Activated T-helper 1 cell treated with anti-CD3 and anti-CD28 coated beads, Interleukin-12 subunit alpha, Interleukin-12 subunit beta, Interleukin-2, Interleukin-4 antibody, amounts not matched to agents 30 ng/mL and 10 ng/mL and 1 ng/mL, durations not matched to agents 14 hours and 24 hours and 36 hours (primary cell): ENCODE measurements around the gene INSR. TPM values are rescaled to one million over a fixed set of nuclear protein-coding genes. Genes with fewer than 3 reads are reported as not detected.

ENCODE experiments used
- DNase-seq: peaks from one replicate; pipeline ENCODE4 v3.0.0; 2021; ENCODE audit warnings: low spot score
- H3K27ac Mint-ChIP-seq: one replicate; pipeline ENCODE4 v1.8.0; 2021; ENCODE audit warnings: mild to moderate bottlenecking, mixed read lengths
- H3K27me3 Mint-ChIP-seq: one replicate; pipeline ENCODE4 v1.8.0; 2022; ENCODE audit warnings: mild to moderate bottlenecking, moderate library complexity, mixed read lengths; ENCODE audit not compliant: insufficient read depth
- H3K36me3 Mint-ChIP-seq: one replicate; pipeline ENCODE4 v1.8.0; 2021; ENCODE audit warnings: low read depth, mixed read lengths
- H3K4me1 Mint-ChIP-seq: one replicate; pipeline ENCODE4 v1.8.0; 2021; ENCODE audit warnings: low read depth, mixed read lengths
- H3K4me3 Mint-ChIP-seq: one replicate; pipeline ENCODE4 v1.8.0; 2021; ENCODE audit warnings: mild to moderate bottlenecking, moderate library complexity, mixed read lengths
- H3K9me3 Mint-ChIP-seq: one replicate; pipeline ENCODE4 v1.8.0; 2021; ENCODE audit warnings: mixed read lengths
- intact Hi-C: fragments of 100-400 bp; cut with micrococcal nuclease; formaldehyde crosslinking; loops from one replicate; pipeline ENCODE4 v1.15.1; 2024
- total RNA-seq: library from RNA; stranded (reverse); gene quantifications from 2 replicates; pipeline ENCODE4 v1.2.3, GENCODE V29; 2022

The INSR gene
- total RNA-seq, 1 donor from 2014 or later: 1.5 TPM

DNA sequence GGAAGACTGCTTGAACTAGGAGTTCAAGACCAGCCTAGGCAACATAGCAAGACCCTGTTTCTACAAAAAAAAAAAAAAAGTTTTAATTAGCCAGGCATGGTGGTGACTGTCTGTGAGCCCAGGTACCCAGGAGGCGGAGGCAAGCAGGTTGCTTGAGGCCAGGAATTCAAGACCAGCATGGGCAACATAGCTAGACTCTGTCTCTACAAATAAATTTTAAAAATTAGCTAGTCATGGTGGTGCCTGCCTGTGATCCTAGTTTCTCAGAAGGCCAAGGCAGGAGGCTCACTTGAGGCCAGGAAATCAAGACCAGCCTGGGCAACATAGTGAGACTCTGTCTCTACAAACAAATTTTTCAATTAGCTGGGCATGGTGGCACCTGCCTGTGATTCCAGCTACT lies 6.1 kb downstream of the INSR start:
- H3K27me3 Mint-ChIP-seq: peaks cover 10% of the 10 kb centered on the region
- no peak for DNase-seq
- no peak overlapping the region for H3K27ac Mint-ChIP-seq
- H3K9me3 Mint-ChIP-seq: no peaks in the 10 kb centered on the region
- H3K4me3 Mint-ChIP-seq: no peak overlapping the region
- no peaks in the 10 kb centered on the region for H3K36me3 Mint-ChIP-seq
- H3K4me1 Mint-ChIP-seq: no peaks in the 10 kb centered on the region
- intact Hi-C loops: no loop called here

DNA sequence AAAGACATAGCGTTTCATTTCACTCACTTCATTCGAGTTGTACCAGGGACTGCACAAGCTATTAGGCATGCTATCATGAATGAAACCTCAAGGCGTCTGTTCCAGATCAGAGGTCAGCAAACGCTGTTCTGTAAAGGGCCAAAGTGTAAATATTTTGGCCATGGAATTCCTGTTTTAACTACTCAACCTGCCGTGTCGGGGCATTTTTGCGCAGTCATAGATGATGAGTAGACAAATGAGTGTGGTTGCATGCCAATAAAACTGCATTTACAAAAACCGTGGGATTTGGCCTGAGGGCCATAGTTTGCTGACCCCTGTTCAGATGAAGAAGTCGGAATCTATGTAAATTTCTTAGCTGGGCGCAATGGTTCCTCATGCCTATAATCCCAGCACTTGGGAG lies 6.5 kb downstream of the INSR start:
- H3K27me3 Mint-ChIP-seq: peaks cover 6% of the 10 kb centered on the region
- H3K27ac Mint-ChIP-seq: no peak overlapping the region
- no peaks in the 10 kb centered on the region for H3K36me3 Mint-ChIP-seq
- no peaks in the 10 kb centered on the region for H3K9me3 Mint-ChIP-seq
- no peak for DNase-seq
- intact Hi-C loops: no loop called here
- H3K4me3 Mint-ChIP-seq: no peak overlapping the region
- no peaks in the 10 kb centered on the region for H3K4me1 Mint-ChIP-seq

- Mint-ChIP-seq H3K27ac (no peak overlapping the region), H3K4me3 (no peak overlapping the region), H3K27me3 (no peaks in the 10 kb centered on the region), H3K4me1 (no peaks in the 10 kb centered on the region), H3K36me3 (no peaks in the 10 kb centered on the region), H3K9me3 (no peaks in the 10 kb centered on the region)
- intact Hi-C loops: no loop called here
- DNase-seq: no peak
Measured at GRCh38 chr19:7280940-7281666, 13.1 kb downstream of the INSR start.

- H3K4me1 Mint-ChIP-seq: no peaks in the 10 kb centered on the region
- H3K27me3 Mint-ChIP-seq: no peaks in the 10 kb centered on the region
- H3K9me3 Mint-ChIP-seq: no peaks in the 10 kb centered on the region
- no peak overlapping the region for H3K4me3 Mint-ChIP-seq
- no peak for DNase-seq
- intact Hi-C loops: no loop called here
- no peaks in the 10 kb centered on the region for H3K36me3 Mint-ChIP-seq
- no peak overlapping the region for H3K27ac Mint-ChIP-seq
Measured at GRCh38 chr19:7272856-7273578, 21.2 kb downstream of the INSR start.

DNA sequence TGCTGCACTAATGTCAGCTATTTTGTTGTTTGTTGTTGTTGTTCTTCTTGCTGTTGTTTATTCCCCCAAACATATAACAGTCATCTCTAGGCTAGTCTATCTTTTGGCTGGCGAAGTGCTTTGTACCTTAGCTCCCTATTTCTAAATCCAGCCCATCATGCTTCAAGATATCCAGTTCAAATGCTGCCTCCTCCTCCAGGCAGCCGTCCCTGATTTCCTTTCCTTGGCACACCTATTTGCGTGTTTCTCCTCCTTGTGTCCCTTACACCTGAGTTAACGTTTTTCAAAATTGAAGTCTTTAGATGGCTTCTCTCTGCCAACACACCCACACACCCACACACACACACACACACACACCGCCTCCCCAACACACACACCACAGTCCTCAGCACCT lies 25.5 kb downstream of the INSR start:
- Mint-ChIP-seq H3K4me3 (no peak overlapping the region), H3K9me3 (no peaks in the 10 kb centered on the region), H3K36me3 (no peaks in the 10 kb centered on the region), H3K27me3 (no peaks in the 10 kb centered on the region), H3K27ac (no peak overlapping the region), H3K4me1 (no peaks in the 10 kb centered on the region)
- intact Hi-C loops: no loop called here
- DNase-seq: no peak

DNA sequence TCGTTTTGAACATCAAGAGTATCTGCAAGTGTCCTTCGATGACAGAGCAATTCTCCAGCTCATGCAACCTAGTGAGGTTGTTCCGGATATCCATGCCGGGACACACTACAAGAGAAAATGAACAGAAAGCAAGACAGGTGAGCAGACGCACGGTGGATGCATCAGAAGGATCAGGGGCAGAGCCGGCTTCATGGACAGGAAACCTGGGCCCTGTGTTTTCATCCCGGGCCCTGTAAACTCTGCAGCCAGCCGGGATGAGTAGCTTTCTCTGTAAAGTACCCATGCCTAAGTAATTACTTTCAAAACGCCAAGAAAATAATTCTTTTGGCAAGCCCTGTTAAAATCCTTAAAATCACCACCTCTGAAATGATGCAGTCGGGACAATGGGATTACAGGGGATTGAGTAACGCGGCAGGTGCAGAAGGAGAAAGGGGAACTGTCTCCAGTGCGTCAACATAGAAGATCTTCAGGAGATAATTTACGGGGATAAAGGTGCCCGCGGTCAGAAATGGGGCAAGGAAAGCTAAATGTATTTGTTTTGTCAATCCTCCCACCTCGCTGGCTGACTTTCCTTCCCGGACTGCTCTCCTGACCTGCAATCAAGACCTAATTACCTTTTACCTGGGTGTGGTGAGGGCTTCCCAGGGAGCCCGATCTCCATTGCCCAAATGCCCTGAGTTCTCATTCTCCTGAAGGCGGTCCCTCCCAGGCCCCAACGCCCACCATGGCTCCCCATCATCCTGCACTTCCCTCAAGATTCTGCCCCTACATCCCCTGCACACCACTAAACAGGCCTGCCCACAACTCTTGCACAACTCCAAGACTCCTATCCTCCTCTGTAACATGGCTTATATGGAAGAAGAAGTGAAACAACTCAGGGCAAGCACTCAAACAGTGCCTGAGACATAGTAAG lies 26.2 kb downstream of the INSR start:
- Mint-ChIP-seq H3K4me1 (no peaks in the 10 kb centered on the region), H3K27me3 (no peaks in the 10 kb centered on the region), H3K36me3 (no peaks in the 10 kb centered on the region), H3K27ac (no peak overlapping the region), H3K9me3 (no peaks in the 10 kb centered on the region), H3K4me3 (no peak overlapping the region)
- intact Hi-C loops: no loop called here
- no peak for DNase-seq

DNA sequence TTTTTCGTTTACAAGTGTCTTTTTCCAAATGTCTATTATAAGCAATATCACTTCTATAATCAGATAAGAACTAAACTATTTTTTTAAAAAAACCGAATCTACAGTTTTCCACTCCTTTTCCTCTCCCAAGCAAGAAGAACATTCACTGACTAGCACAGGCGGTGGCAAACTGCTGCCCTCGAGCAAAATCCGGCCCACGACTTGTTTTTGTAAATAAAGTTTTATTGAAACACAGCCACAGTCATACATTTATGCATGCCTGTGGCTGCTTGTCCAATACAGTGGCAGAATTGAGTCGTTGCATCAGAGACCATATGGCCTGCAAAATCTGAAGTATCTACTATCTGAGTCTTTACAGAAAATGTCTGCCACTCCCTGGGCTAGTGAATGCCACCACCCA lies 27.4 kb downstream of the INSR start:
- no peaks in the 10 kb centered on the region for H3K27me3 Mint-ChIP-seq
- intact Hi-C loops: no loop called here
- H3K27ac Mint-ChIP-seq: no peak overlapping the region
- no peaks in the 10 kb centered on the region for H3K9me3 Mint-ChIP-seq
- no peaks in the 10 kb centered on the region for H3K4me1 Mint-ChIP-seq
- H3K4me3 Mint-ChIP-seq: no peak overlapping the region
- no peak for DNase-seq
- H3K36me3 Mint-ChIP-seq: no peaks in the 10 kb centered on the region

DNA sequence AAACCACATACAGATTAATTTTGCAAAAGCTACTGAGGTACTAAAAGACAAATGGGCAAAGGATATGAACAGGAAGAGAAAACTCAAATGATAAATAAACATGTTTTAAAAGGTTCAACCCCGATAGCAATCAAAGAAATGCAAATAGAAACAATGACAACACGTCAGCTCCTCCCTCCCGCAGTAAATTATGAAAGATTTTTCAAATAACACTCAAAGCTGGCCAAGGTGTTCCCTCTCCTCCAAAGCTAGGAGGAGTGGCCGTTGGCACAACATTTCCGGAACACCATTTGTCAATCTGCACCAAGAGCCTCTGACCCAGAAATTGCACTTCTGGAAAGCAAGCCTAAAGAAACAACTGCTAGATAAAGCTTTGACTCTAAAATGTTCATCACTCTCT lies 28.3 kb downstream of the INSR start:
- no peaks in the 10 kb centered on the region for H3K36me3 Mint-ChIP-seq
- intact Hi-C loops: no loop called here
- no peaks in the 10 kb centered on the region for H3K4me1 Mint-ChIP-seq
- no peak overlapping the region for H3K27ac Mint-ChIP-seq
- no peak overlapping the region for H3K4me3 Mint-ChIP-seq
- H3K9me3 Mint-ChIP-seq: no peaks in the 10 kb centered on the region
- no peak for DNase-seq
- H3K27me3 Mint-ChIP-seq: no peaks in the 10 kb centered on the region

- H3K27me3 Mint-ChIP-seq: no peaks in the 10 kb centered on the region
- no peak overlapping the region for H3K27ac Mint-ChIP-seq
- H3K9me3 Mint-ChIP-seq: no peaks in the 10 kb centered on the region
- intact Hi-C loops: no loop called here
- DNase-seq: no peak
- H3K4me1 Mint-ChIP-seq: no peaks in the 10 kb centered on the region
- H3K36me3 Mint-ChIP-seq: no peaks in the 10 kb centered on the region
- no peak overlapping the region for H3K4me3 Mint-ChIP-seq
Measured at GRCh38 chr19:7264858-7265257, 29.4 kb downstream of the INSR start.

- Mint-ChIP-seq H3K27ac (no peak overlapping the region), H3K4me1 (no peaks in the 10 kb centered on the region), H3K36me3 (no peaks in the 10 kb centered on the region), H3K9me3 (no peaks in the 10 kb centered on the region), H3K27me3 (no peaks in the 10 kb centered on the region), H3K4me3 (no peak overlapping the region)
- intact Hi-C loops: no loop called here
- no peak for DNase-seq
Measured at GRCh38 chr19:7263521-7263920, 30.7 kb downstream of the INSR start.

- Mint-ChIP-seq H3K27ac (no peak overlapping the region), H3K36me3 (no peaks in the 10 kb centered on the region), H3K4me1 (no peaks in the 10 kb centered on the region), H3K9me3 (no peaks in the 10 kb centered on the region), H3K27me3 (no peaks in the 10 kb centered on the region), H3K4me3 (no peak overlapping the region)
- no peak for DNase-seq
- intact Hi-C loops: no loop called here
Measured at GRCh38 chr19:7263066-7263465, 31.1 kb downstream of the INSR start.

GRCh38 chr19:7262470-7262869 lies 31.7 kb downstream of the INSR start:
- H3K27ac Mint-ChIP-seq: no peak overlapping the region

DNA sequence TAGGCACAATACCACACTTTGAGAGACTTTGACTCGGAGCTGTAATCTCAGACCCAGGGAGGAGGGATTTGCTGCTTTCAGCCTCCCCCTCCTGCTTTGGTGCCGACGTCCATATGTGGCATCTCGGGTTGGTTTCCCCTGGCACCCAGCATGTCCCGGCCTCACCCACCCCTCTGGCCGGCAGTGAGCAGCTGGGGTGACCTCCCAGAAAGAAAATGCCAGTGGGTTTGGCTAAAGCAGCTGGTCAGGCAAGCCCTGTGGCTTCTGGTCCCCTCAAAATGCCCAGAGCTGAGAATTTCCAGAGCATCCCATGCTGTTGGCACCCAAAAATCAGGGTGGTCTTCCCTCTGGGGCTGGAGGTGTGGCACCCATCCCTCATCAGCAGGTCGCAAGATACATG lies 34.1 kb downstream of the INSR start:
- H3K27me3 Mint-ChIP-seq: peaks cover 2% of the 10 kb centered on the region
- no peaks in the 10 kb centered on the region for H3K9me3 Mint-ChIP-seq
- H3K27ac Mint-ChIP-seq: no peak overlapping the region
- no peak for DNase-seq
- intact Hi-C loops: no loop called here
- no peaks in the 10 kb centered on the region for H3K4me1 Mint-ChIP-seq
- no peaks in the 10 kb centered on the region for H3K36me3 Mint-ChIP-seq
- H3K4me3 Mint-ChIP-seq: no peak overlapping the region

More at GRCh38 chr19:7262470-7262869, 31.7 kb downstream of the INSR start:
- no peaks in the 10 kb centered on the region for H3K4me1 Mint-ChIP-seq
- intact Hi-C loops: no loop called here
- no peaks in the 10 kb centered on the region for H3K27me3 Mint-ChIP-seq
- no peaks in the 10 kb centered on the region for H3K36me3 Mint-ChIP-seq
- H3K9me3 Mint-ChIP-seq: no peaks in the 10 kb centered on the region
- DNase-seq: no peak
- H3K4me3 Mint-ChIP-seq: no peak overlapping the region
